ENCODE data around the gene P2RY13. TPM values are rescaled to one million over a fixed set of nuclear protein-coding genes. Genes with fewer than 3 reads are reported as not detected.
A peak's percentile ranks its signal among the peaks of the same experiment; 100 is the strongest.

Gene P2RY13
- not detected for polyA plus RNA-seq (2012; ENCODE audit: missing spikeins)

GRCh38 chr3:151329363-151329762, at the start of gene P2RY13:
Gene P2RY13, minus strand, starts transcription at chr3:151329549. Its CDS starts 21 bp downstream, at chr3:151329528.
- no peak for FAIRE-seq
- TF ChIP-seq POLR2AphosphoS5 (IDR thresholded peaks at IDR 0.05; ENCODE audit: low read depth, low read length), result no peak
- TF ChIP-seq POLR2A (IDR thresholded peaks at IDR 0.05; ENCODE audit: low read depth, low read length), result no peak
- TF ChIP-seq TAF1 (IDR thresholded peaks at IDR 0.05; ENCODE audit: borderline replicate concordance, low read depth, low read length), result no peak
- DNase-seq (ENCODE audit: insufficient read length), result no peak

GRCh38 chr3:151377768-151378385, 48.5 kb upstream of the P2RY13 start:
- TF ChIP-seq TAF1 (IDR thresholded peaks at IDR 0.05; ENCODE audit: borderline replicate concordance, low read depth, low read length), result no peak
- no peak for TF ChIP-seq POLR2A (IDR thresholded peaks at IDR 0.05; ENCODE audit: low read depth, low read length)
- TF ChIP-seq POLR2AphosphoS5 (IDR thresholded peaks at IDR 0.05; ENCODE audit: low read depth, low read length), result no peak
- DNase-seq (ENCODE audit: insufficient read length) (no peak), FAIRE-seq (peak; percentile 71)

GRCh38 chr3:151372063-151372820, 42.9 kb upstream of the P2RY13 start:
- DNase-seq (ENCODE audit: insufficient read length) (no peak), FAIRE-seq (no peak)
- TF ChIP-seq POLR2AphosphoS5 (IDR thresholded peaks at IDR 0.05; ENCODE audit: low read depth, low read length), result no peak

- no peak for DNase-seq (ENCODE audit: insufficient read length)
- TF ChIP-seq POLR2A (IDR thresholded peaks at IDR 0.05; ENCODE audit: low read depth, low read length) (no peak), TAF1 (IDR thresholded peaks at IDR 0.05; ENCODE audit: borderline replicate concordance, low read depth, low read length) (no peak), POLR2AphosphoS5 (IDR thresholded peaks at IDR 0.05; ENCODE audit: low read depth, low read length) (no peak)
- FAIRE-seq, result no peak
Observed at GRCh38 chr3:151371526-151371925, 42.2 kb upstream of the P2RY13 start.

- FAIRE-seq (no peak), DNase-seq (ENCODE audit: insufficient read length) (no peak)
- TF ChIP-seq POLR2AphosphoS5 (IDR thresholded peaks at IDR 0.05; ENCODE audit: low read depth, low read length) (no peak), POLR2A (IDR thresholded peaks at IDR 0.05; ENCODE audit: low read depth, low read length) (no peak), TAF1 (IDR thresholded peaks at IDR 0.05; ENCODE audit: borderline replicate concordance, low read depth, low read length) (no peak)
Observed at GRCh38 chr3:151367448-151367847, 38.1 kb upstream of the P2RY13 start.

GRCh38 chr3:151366993-151367392, 37.6 kb upstream of the P2RY13 start:
- FAIRE-seq, result peak; percentile 27

GRCh38 chr3:151362751-151363174, 33.4 kb upstream of the P2RY13 start:
- no peak for TF ChIP-seq TAF1 (IDR thresholded peaks at IDR 0.05; ENCODE audit: borderline replicate concordance, low read depth, low read length)
- TF ChIP-seq POLR2AphosphoS5 (IDR thresholded peaks at IDR 0.05; ENCODE audit: low read depth, low read length), result no peak
- TF ChIP-seq POLR2A (IDR thresholded peaks at IDR 0.05; ENCODE audit: low read depth, low read length), result no peak
- DNase-seq (ENCODE audit: insufficient read length) (no peak), FAIRE-seq (no peak)

More at GRCh38 chr3:151366993-151367392, 37.6 kb upstream of the P2RY13 start:
- no peak for DNase-seq (ENCODE audit: insufficient read length)
- TF ChIP-seq POLR2A (IDR thresholded peaks at IDR 0.05; ENCODE audit: low read depth, low read length), result no peak
- TF ChIP-seq TAF1 (IDR thresholded peaks at IDR 0.05; ENCODE audit: borderline replicate concordance, low read depth, low read length), result no peak
- no peak for TF ChIP-seq POLR2AphosphoS5 (IDR thresholded peaks at IDR 0.05; ENCODE audit: low read depth, low read length)

GRCh38 chr3:151357463-151357850, 28.1 kb upstream of the P2RY13 start:
- TF ChIP-seq POLR2A (IDR thresholded peaks at IDR 0.05; ENCODE audit: low read depth, low read length), result no peak
- DNase-seq (ENCODE audit: insufficient read length), result no peak
- no peak for FAIRE-seq

- FAIRE-seq (peak; percentile 17), DNase-seq (ENCODE audit: insufficient read length) (no peak)
- TF ChIP-seq POLR2A (IDR thresholded peaks at IDR 0.05; ENCODE audit: low read depth, low read length) (no peak), TAF1 (IDR thresholded peaks at IDR 0.05; ENCODE audit: borderline replicate concordance, low read depth, low read length) (no peak), POLR2AphosphoS5 (IDR thresholded peaks at IDR 0.05; ENCODE audit: low read depth, low read length) (no peak)
Observed at GRCh38 chr3:151356794-151357462, 27.6 kb upstream of the P2RY13 start.

GRCh38 chr3:151351648-151352047, 22.3 kb upstream of the P2RY13 start:
- no peak for FAIRE-seq
- TF ChIP-seq POLR2A (IDR thresholded peaks at IDR 0.05; ENCODE audit: low read depth, low read length), result no peak
- no peak for DNase-seq (ENCODE audit: insufficient read length)

- no peak for DNase-seq (ENCODE audit: insufficient read length)
- no peak for TF ChIP-seq POLR2AphosphoS5 (IDR thresholded peaks at IDR 0.05; ENCODE audit: low read depth, low read length)
- TF ChIP-seq TAF1 (IDR thresholded peaks at IDR 0.05; ENCODE audit: borderline replicate concordance, low read depth, low read length), result no peak
- TF ChIP-seq POLR2A (IDR thresholded peaks at IDR 0.05; ENCODE audit: low read depth, low read length), result no peak
- FAIRE-seq, result no peak
Observed at GRCh38 chr3:151351219-151351618, 21.9 kb upstream of the P2RY13 start.

- FAIRE-seq (no peak), DNase-seq (ENCODE audit: insufficient read length) (no peak)
- TF ChIP-seq TAF1 (IDR thresholded peaks at IDR 0.05; ENCODE audit: borderline replicate concordance, low read depth, low read length) (no peak), POLR2AphosphoS5 (IDR thresholded peaks at IDR 0.05; ENCODE audit: low read depth, low read length) (no peak), POLR2A (IDR thresholded peaks at IDR 0.05; ENCODE audit: low read depth, low read length) (no peak)
Observed at GRCh38 chr3:151350656-151351055, 21.3 kb upstream of the P2RY13 start.
